ENCODE measurements around the gene RAD23B.

- TF ChIP-seq, protein P1, sequence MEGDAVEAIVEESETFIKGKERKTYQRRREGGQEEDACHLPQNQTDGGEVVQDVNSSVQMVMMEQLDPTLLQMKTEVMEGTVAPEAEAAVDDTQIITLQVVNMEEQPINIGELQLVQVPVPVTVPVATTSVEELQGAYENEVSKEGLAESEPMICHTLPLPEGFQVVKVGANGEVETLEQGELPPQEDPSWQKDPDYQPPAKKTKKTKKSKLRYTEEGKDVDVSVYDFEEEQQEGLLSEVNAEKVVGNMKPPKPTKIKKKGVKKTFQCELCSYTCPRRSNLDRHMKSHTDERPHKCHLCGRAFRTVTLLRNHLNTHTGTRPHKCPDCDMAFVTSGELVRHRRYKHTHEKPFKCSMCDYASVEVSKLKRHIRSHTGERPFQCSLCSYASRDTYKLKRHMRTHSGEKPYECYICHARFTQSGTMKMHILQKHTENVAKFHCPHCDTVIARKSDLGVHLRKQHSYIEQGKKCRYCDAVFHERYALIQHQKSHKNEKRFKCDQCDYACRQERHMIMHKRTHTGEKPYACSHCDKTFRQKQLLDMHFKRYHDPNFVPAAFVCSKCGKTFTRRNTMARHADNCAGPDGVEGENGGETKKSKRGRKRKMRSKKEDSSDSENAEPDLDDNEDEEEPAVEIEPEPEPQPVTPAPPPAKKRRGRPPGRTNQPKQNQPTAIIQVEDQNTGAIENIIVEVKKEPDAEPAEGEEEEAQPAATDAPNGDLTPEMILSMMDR (IDR thresholded peaks at IDR 0.05; ENCODE audit: insufficient read depth, low read depth, low read length) = no peak
- no peak for TF ChIP-seq EZH2 (IDR thresholded peaks at IDR 0.05; ENCODE audit: insufficient read depth, low read length)
Observed at GRCh38 chr9:107330420-107330819, 47.3 kb downstream of the RAD23B start.
